H9 (cell line): ENCODE data around the gene NOLC1. TPM values are rescaled to one million over a fixed set of nuclear protein-coding genes. Genes with fewer than 3 reads are reported as not detected.

ENCODE experiments used
- DNase-seq: peaks from one replicate; pipeline ENCODE4 v3.0.0-alpha.2; 2017
- H2AFZ ChIP-seq: one replicate; pipeline ENCODE4 v1.6.1; 2013; ENCODE audit warnings: mild to moderate bottlenecking, low read length, control low read depth, moderate library complexity
- H2AK5ac ChIP-seq: 2 replicates; pipeline ENCODE4 v1.6.1; 2013; ENCODE audit warnings: low read length, control low read depth, mixed read lengths; ENCODE audit not compliant: insufficient read length
- H2BK120ac ChIP-seq: one replicate; pipeline ENCODE4 v1.6.1; 2013; ENCODE audit warnings: low read depth, mild to moderate bottlenecking, low read length, control low read depth, inconsistent platforms; ENCODE audit not compliant: poor library complexity, severe bottlenecking
- H2BK12ac ChIP-seq: 2 replicates; pipeline ENCODE4 v1.6.1; 2013; ENCODE audit warnings: low read length, control low read depth, mixed read lengths, low read depth; ENCODE audit not compliant: insufficient read length
- H2BK15ac ChIP-seq: 2 replicates; pipeline ENCODE4 v1.6.1; 2013; ENCODE audit warnings: low read depth, low read length, control low read depth
- H2BK20ac ChIP-seq: one replicate; pipeline ENCODE4 v1.6.1; 2013; ENCODE audit warnings: low read depth, mild to moderate bottlenecking, low read length, control low read depth, inconsistent platforms; ENCODE audit not compliant: poor library complexity, severe bottlenecking
- H2BK5ac ChIP-seq: 2 replicates; pipeline ENCODE4 v1.6.1; 2013; ENCODE audit warnings: low read length, control low read depth, mixed read lengths; ENCODE audit not compliant: insufficient read length
- H3K14ac ChIP-seq: 2 replicates; pipeline ENCODE4 v1.6.1; 2013; ENCODE audit warnings: low read length, control low read depth; ENCODE audit not compliant: insufficient read depth
- H3K18ac ChIP-seq: 2 replicates; pipeline ENCODE4 v1.6.1; 2013; ENCODE audit warnings: low read depth, mild to moderate bottlenecking, mixed read lengths, low read length, control low read depth; ENCODE audit not compliant: insufficient read length
- H3K23ac ChIP-seq: 2 replicates; pipeline ENCODE4 v1.6.1; 2013; ENCODE audit warnings: low read length, control low read depth, mixed read lengths, low read depth; ENCODE audit not compliant: insufficient read length
- H3K23me2 ChIP-seq: 2 replicates; pipeline ENCODE4 v1.6.1; 2013; ENCODE audit warnings: low read depth, mild to moderate bottlenecking, mixed read lengths, low read length, control low read depth; ENCODE audit not compliant: insufficient read length, poor library complexity, severe bottlenecking
- H3K27ac ChIP-seq: 2 replicates; pipeline ENCODE4 v1.5.1; 2013; ENCODE audit warnings: low read length, control low read depth, mixed read lengths, low read depth; ENCODE audit not compliant: insufficient read length
- H3K27me3 ChIP-seq: 2 replicates; pipeline ENCODE4 v1.6.1; 2013; ENCODE audit warnings: low read length, control low read depth, inconsistent platforms; ENCODE audit not compliant: insufficient read depth
- H3K4ac ChIP-seq: 2 replicates; pipeline ENCODE4 v1.6.1; 2013; ENCODE audit warnings: low read depth, mild to moderate bottlenecking, control low read depth, inconsistent platforms, low read length, moderate library complexity
- H3K4me1 ChIP-seq: 2 replicates; pipeline ENCODE4 v1.6.1; 2013; ENCODE audit warnings: low read length, control low read depth, inconsistent platforms; ENCODE audit not compliant: insufficient read depth
- H3K4me2 ChIP-seq: 2 replicates; pipeline ENCODE4 v1.6.1; 2013; ENCODE audit warnings: low read length, control low read depth, mixed read lengths; ENCODE audit not compliant: insufficient read length, insufficient read depth
- H3K56ac ChIP-seq: 2 replicates; pipeline ENCODE4 v1.6.1; 2013; ENCODE audit warnings: low read depth, mild to moderate bottlenecking, mixed read lengths, low read length, control low read depth; ENCODE audit not compliant: insufficient read length
- H3K79me1 ChIP-seq: 2 replicates; pipeline ENCODE4 v1.6.1; 2013; ENCODE audit warnings: low read depth, mild to moderate bottlenecking, moderate library complexity, low read length, control low read depth, inconsistent platforms; ENCODE audit not compliant: insufficient read depth, poor library complexity, severe bottlenecking
- H3K79me2 ChIP-seq: 2 replicates; pipeline ENCODE4 v1.6.1; 2013; ENCODE audit warnings: low read length, control low read depth, inconsistent platforms; ENCODE audit not compliant: insufficient read depth
- H3K9ac ChIP-seq: 2 replicates; pipeline ENCODE4 v1.6.1; 2013; ENCODE audit warnings: low read length, control low read depth, mixed read lengths; ENCODE audit not compliant: insufficient read length; ENCODE audit errors: extremely low read depth
- H3K9me3 ChIP-seq: one replicate; pipeline ENCODE4 v1.6.1; 2013; ENCODE audit warnings: low read depth, low read length, inconsistent platforms; ENCODE audit not compliant: control insufficient read depth
- H3T11ph ChIP-seq: one replicate; pipeline ENCODE4 v1.6.1; 2013; ENCODE audit warnings: mild to moderate bottlenecking, low read length, control low read depth, inconsistent platforms
- H4K20me1 ChIP-seq: one replicate; pipeline ENCODE4 v1.6.1; 2013; ENCODE audit not compliant: control insufficient read depth, insufficient read length, insufficient read depth
- H4K5ac ChIP-seq: 2 replicates; pipeline ENCODE4 v1.6.1; 2013; ENCODE audit warnings: low read depth, mild to moderate bottlenecking, mixed read lengths, low read length, control low read depth; ENCODE audit not compliant: insufficient read length
- H4K8ac ChIP-seq: replicated peaks from 2 replicates; pipeline ENCODE4 v1.6.1; 2013; ENCODE audit warnings: low read length, control low read depth, mixed read lengths, low read depth; ENCODE audit not compliant: insufficient read length
- H4K91ac ChIP-seq: 2 replicates; pipeline ENCODE4 v1.6.1; 2013; ENCODE audit warnings: low read depth, mild to moderate bottlenecking, moderate library complexity, mixed read lengths, low read length, control low read depth; ENCODE audit not compliant: insufficient read length
- H3K27ac Mint-ChIP-seq, 3 experiments: 2 replicates in 2 of 3; 3 replicates in 1 of 3; pipeline ENCODE4 v1.8.0; 2020 to 2021; ENCODE audit warnings: mixed read lengths in 3 of 3, mild to moderate bottlenecking in 1 of 3, moderate library complexity in 1 of 3
- H3K27me3 Mint-ChIP-seq: 2 replicates; pipeline ENCODE4 v1.8.0; 2021; ENCODE audit warnings: low read depth, mild to moderate bottlenecking, moderate library complexity, mixed read lengths
- H3K36me3 Mint-ChIP-seq, 3 experiments: 2 replicates in 2 of 3; 3 replicates in 1 of 3; pipeline ENCODE4 v1.8.0; 2020 to 2021; ENCODE audit warnings: low read depth in 3 of 3, mixed read lengths in 3 of 3; ENCODE audit not compliant: insufficient read depth in 1 of 3
- H3K4me1 Mint-ChIP-seq, 2 experiments: 2 replicates each; pipeline ENCODE4 v1.8.0; 2020; ENCODE audit warnings: mixed read lengths in 2 of 2
- H3K4me3 Mint-ChIP-seq, 2 experiments: 2 replicates in 1 of 2; 3 replicates in 1 of 2; pipeline ENCODE4 v1.8.0; 2020 to 2021; ENCODE audit warnings: mild to moderate bottlenecking in 2 of 2, mixed read lengths in 2 of 2, moderate library complexity in 1 of 2
- H3K9me3 Mint-ChIP-seq, 2 experiments: 2 replicates in 1 of 2; 3 replicates in 1 of 2; pipeline ENCODE4 v1.8.0; 2020; ENCODE audit warnings: mild to moderate bottlenecking in 2 of 2, mixed read lengths in 2 of 2, moderate library complexity in 1 of 2
- CTCF ChIP-seq: fragments of 200-600 bp; sonication (generic); conservative IDR thresholded peaks from 3 replicates; pipeline ENCODE4 v1.8.0; 2021; ENCODE audit warnings: antibody characterized with exemption, mild to moderate bottlenecking
- WGBS: extraction: QIAGEN DNeasy Blood & Tissue Kit; methylation state at CpG from one replicate; pipeline ENCODE4 v1.1.7; 2013; ENCODE audit warnings: missing lambda C conversion rate, low lambda C conversion rate, mixed read lengths; ENCODE audit not compliant: insufficient read length; ENCODE audit errors: extremely low coverage; 5-methylcytosine and 5-hydroxymethylcytosine counted together
- total RNA-seq: library from RNA; stranded (reverse); gene quantifications from 2 replicates; pipeline ENCODE4 v1.2.1, GENCODE V29; 2021

NOLC1 gene
- total RNA-seq, 1 experiment from 2014 or later = 171 TPM

- no peaks in the 10 kb centered on the region; a peak in 1 of 7 replicates for H3K36me3 Mint-ChIP-seq
- Histone ChIP-seq H2BK15ac (no peak within 1 kb of the TSS), H2AK5ac (no peak within 1 kb of the TSS), H3K4me1 (peaks cover 22% of the 10 kb centered on the region), H3K79me1 (no peaks in the 10 kb centered on the region), H3K9me3 (no peaks in the 10 kb centered on the region), H3K4me2 (peak within 1 kb of the TSS; percentile 72), H4K8ac (no peak within 1 kb of the TSS), H3K27ac (peak within 1 kb of the TSS; percentile 84), H3T11ph (no peak within 1 kb of the TSS), H3K23me2 (peaks cover 20% of the 10 kb centered on the region), H2BK20ac (no peak within 1 kb of the TSS), H3K9ac (peak within 1 kb of the TSS; percentile 77), H4K5ac (peak within 1 kb of the TSS; percentile 19), H2BK5ac (peak within 1 kb of the TSS; percentile 75), H2BK12ac (no peak within 1 kb of the TSS), H4K20me1 (no peaks in the 10 kb centered on the region), H3K18ac (peak within 1 kb of the TSS; percentile 62), H3K56ac (no peak within 1 kb of the TSS), H2BK120ac (peak within 1 kb of the TSS; percentile 7), H3K14ac (peak within 1 kb of the TSS; percentile 53), H2AFZ (no peak within 1 kb of the TSS), H4K91ac (no peak within 1 kb of the TSS), H3K4ac (no peak within 1 kb of the TSS), H3K79me2 (peaks cover 13% of the 10 kb centered on the region; the same call in 1 of the 2 replicates), H3K23ac (no peak within 1 kb of the TSS), H3K27me3 (no peaks in the 10 kb centered on the region)
- H3K27ac Mint-ChIP-seq = peak within 1 kb of the TSS; percentile 97 to 99 (median 99)
- H3K9me3 Mint-ChIP-seq = no peaks in the 10 kb centered on the region
- H3K27me3 Mint-ChIP-seq = no peaks in the 10 kb centered on the region; the same call in 1 of the 2 replicates
- TF ChIP-seq CTCF = no peak; the same call in 2 of the 3 replicates
- H3K4me1 Mint-ChIP-seq = peaks cover 60 to 61% of the 10 kb centered on the region in 2 experiments
- peak within 1 kb of the TSS; percentile 82 to 95 for H3K4me3 Mint-ChIP-seq
- DNase-seq = peak; percentile 81
- no CpG with 5 or more reads among the region's 104 CpGs for WGBS
Observed at GRCh38 chr10:102120142-102120990, 31.8 kb upstream of the NOLC1 start, which contains the start of gene LDB1. Gene LDB1, minus strand, starts transcription at chr10:102120368. Its CDS starts 258 bp downstream, at chr10:102120110.
